AG04450 (cell line): ENCODE results near the gene SLC7A11. TPM values are rescaled to one million over a fixed set of nuclear protein-coding genes. Genes with fewer than 3 reads are reported as not detected.

ENCODE experiments used
- CTCF ChIA-PET: fragments of 300-600, 350-600 bp; formaldehyde crosslinking; extraction: SDS; loops from one replicate; lab custom pipeline; 2022; ENCODE audit warnings: antibody characterized with exemption, inconsistent platforms; lab: Charles Lee
- POLR2A ChIA-PET: fragments of 350-600 bp; formaldehyde crosslinking; extraction: SDS; loops from one replicate; lab custom pipeline; 2021; ENCODE audit warnings: antibody characterized with exemption, inconsistent platforms; lab: Yijun Ruan, JAX
- DNase-seq: peaks from one replicate; pipeline ENCODE4 v3.0.0-alpha.2; 2011; ENCODE audit warnings: low read depth, low spot score
- H3K27ac ChIP-seq: one replicate; pipeline ENCODE4 v1.5.1; 2012; ENCODE audit warnings: low read depth, low read length, control low read depth
- H3K27me3 ChIP-seq: one replicate; pipeline ENCODE4 v1.6.0; 2012; ENCODE audit warnings: low read length; ENCODE audit not compliant: control insufficient read depth, insufficient read depth
- H3K4me3 ChIP-seq: 2 replicates; pipeline ENCODE4 v1.5.1; 2011; ENCODE audit warnings: mild to moderate bottlenecking, low read depth, low read length, control low read depth
- H3K9me3 ChIP-seq: 2 replicates; pipeline ENCODE4 v1.5.1; 2012; ENCODE audit warnings: low read length; ENCODE audit not compliant: control insufficient read depth, insufficient read depth
- CTCF ChIP-seq: IDR thresholded peaks from 2 replicates; pipeline ENCODE4 v1.5.1; 2011; ENCODE audit warnings: low read depth, low read length, control low read depth, inconsistent platforms
- polyA plus RNA-seq: library from polyadenylated mRNA; depleted of rRNA; stranded (reverse); fragments of >200 nt; gene quantifications from 2 replicates; pipeline ENCODE4 v1.2.3, GENCODE V29; 2011

The SLC7A11 gene
- polyA plus RNA-seq, 1 experiment = 80.5 TPM

- Histone ChIP-seq H3K4me3 (no peak overlapping the region), H3K27ac (no peak overlapping the region), H3K9me3 (no peaks in the 10 kb centered on the region), H3K27me3 (no peaks in the 10 kb centered on the region)
- CTCF ChIA-PET = interaction anchor here (1.0 to 1.3 kb wide), 3 partner anchors 290 to 732 kb away, joined by 3 to 4 read pairs (median 3); no protein-coding TSS in a partner anchor
- no peak for DNase-seq
- no peak for TF ChIP-seq CTCF
- POLR2A ChIA-PET = no interaction called here
These were observed 36.5 kb downstream of the SLC7A11 start for GRCh38 chr4:138205531-138206233.

- Histone ChIP-seq H3K27me3 (no peaks in the 10 kb centered on the region), H3K9me3 (no peaks in the 10 kb centered on the region), H3K27ac (no peak overlapping the region), H3K4me3 (no peak overlapping the region)
- DNase-seq = no peak
- POLR2A ChIA-PET = no interaction called here
- CTCF ChIA-PET = interaction anchor here (1.3 kb wide), 1 partner anchor 667 kb away, joined by 3 read pairs; no protein-coding TSS in a partner anchor
- no peak for TF ChIP-seq CTCF
These were observed 37.6 kb downstream of the SLC7A11 start for GRCh38 chr4:138204507-138204906.

GRCh38 chr4:138202686-138203085 is 39.5 kb downstream of the SLC7A11 start:
- ChIA-PET POLR2A (no interaction called here), CTCF (no interaction called here)
- no peak for TF ChIP-seq CTCF
- H3K4me3 ChIP-seq = no peak overlapping the region
- no peaks in the 10 kb centered on the region for H3K27me3 ChIP-seq
- no peak overlapping the region for H3K27ac ChIP-seq
- H3K9me3 ChIP-seq = no peaks in the 10 kb centered on the region
- no peak for DNase-seq

GRCh38 chr4:138200236-138200590 is 41.9 kb downstream of the SLC7A11 start:
- no peak for TF ChIP-seq CTCF
- Histone ChIP-seq H3K27me3 (no peaks in the 10 kb centered on the region), H3K27ac (no peak overlapping the region), H3K4me3 (no peak overlapping the region), H3K9me3 (no peaks in the 10 kb centered on the region)
- CTCF ChIA-PET = interaction anchor here (1.0 to 2.0 kb wide), 3 partner anchors 480 to 671 kb away, joined by 4 to 5 read pairs (median 5); no protein-coding TSS in a partner anchor
- no peak for DNase-seq
- POLR2A ChIA-PET = no interaction called here

- H3K4me3 ChIP-seq = no peak overlapping the region
- no peak for TF ChIP-seq CTCF
- no peaks in the 10 kb centered on the region for H3K27me3 ChIP-seq
- no peak for DNase-seq
- no peaks in the 10 kb centered on the region for H3K9me3 ChIP-seq
- no peak overlapping the region for H3K27ac ChIP-seq
- ChIA-PET POLR2A (no interaction called here), CTCF (interaction anchor here (1.0 to 2.0 kb wide), 2 partner anchors 481 to 482 kb away, joined by 5 read pairs; no protein-coding TSS in a partner anchor)
These were observed 42.4 kb downstream of the SLC7A11 start for GRCh38 chr4:138199568-138200235.
